Mucosa of stomach (tissue), 1 donor: ENCODE results near the gene ACE2.
"Not testable (repeated sequence)": the region's sequence is repeated elsewhere in the genome, so short reads cannot be mapped to it uniquely, and the experiment has no call there.

Experiments used
- H3K27me3 ChIP-seq: one replicate; pipeline ENCODE4 v1.7.0; 2013; ENCODE audit warnings: mild to moderate bottlenecking, low read length; ENCODE audit not compliant: control insufficient read depth, insufficient read depth
- H3K36me3 ChIP-seq: one replicate; pipeline ENCODE4 v1.7.0; 2013; ENCODE audit warnings: low read length; ENCODE audit not compliant: control insufficient read depth, insufficient read depth
- H3K4me1 ChIP-seq: one replicate; pipeline ENCODE4 v1.7.0; 2013; ENCODE audit warnings: mild to moderate bottlenecking, low read length; ENCODE audit not compliant: control insufficient read depth, insufficient read depth
- H3K4me3 ChIP-seq: one replicate; pipeline ENCODE4 v1.7.0; 2013; ENCODE audit warnings: low read length
- H3K9ac ChIP-seq: one replicate; pipeline ENCODE4 v1.7.0; 2013; ENCODE audit warnings: mild to moderate bottlenecking, low read length, moderate library complexity
- H3K9me3 ChIP-seq: one replicate; pipeline ENCODE4 v1.7.0; 2013; ENCODE audit warnings: mild to moderate bottlenecking, low read length, moderate library complexity; ENCODE audit not compliant: control insufficient read depth
- donor health status: Pancreatic carcinoma.

Gene ACE2

DNA sequence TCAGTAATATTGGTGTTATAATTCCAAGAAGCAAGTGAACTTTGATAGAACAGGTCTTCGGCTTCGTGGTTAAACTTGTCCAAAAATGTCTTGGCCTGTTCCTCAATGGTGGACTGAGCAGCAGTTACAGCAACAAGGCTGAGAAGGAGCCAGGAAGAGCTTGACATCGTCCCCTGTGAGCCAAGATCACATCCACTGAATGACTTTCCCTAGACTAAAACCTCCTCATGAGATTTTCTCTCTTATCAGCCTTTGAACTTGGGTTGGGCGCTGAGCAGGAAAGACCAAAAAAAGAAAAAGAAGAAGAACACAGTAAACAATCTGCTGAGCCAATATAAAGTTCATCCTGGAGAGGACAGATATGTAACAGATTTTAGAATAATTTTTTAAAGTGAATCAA lies at the start of gene ACE2:
TSS of gene ACE2 (minus strand) at position 216 of the 400 bp plus-strand sequence. CDS start at position 167, 49 bp downstream.
- Histone ChIP-seq H3K9ac (no peak within 1 kb of the TSS), H3K4me1 (peaks cover 20% of the 10 kb centered on the region), H3K4me3 (no peak within 1 kb of the TSS)

GRCh38 chrX:15647510-15647909 lies 46.8 kb upstream of the ACE2 start:
- not testable (repeated sequence) for H3K4me3 ChIP-seq, H3K36me3 ChIP-seq, H3K4me1 ChIP-seq, H3K9me3 ChIP-seq, H3K9ac ChIP-seq, H3K27me3 ChIP-seq

More for the DNA sequence above, at the start of gene ACE2:
- H3K36me3 ChIP-seq, result no peaks in the 10 kb centered on the region
- H3K27me3 ChIP-seq, result no peaks in the 10 kb centered on the region
- H3K9me3 ChIP-seq, result no peaks in the 10 kb centered on the region

DNA sequence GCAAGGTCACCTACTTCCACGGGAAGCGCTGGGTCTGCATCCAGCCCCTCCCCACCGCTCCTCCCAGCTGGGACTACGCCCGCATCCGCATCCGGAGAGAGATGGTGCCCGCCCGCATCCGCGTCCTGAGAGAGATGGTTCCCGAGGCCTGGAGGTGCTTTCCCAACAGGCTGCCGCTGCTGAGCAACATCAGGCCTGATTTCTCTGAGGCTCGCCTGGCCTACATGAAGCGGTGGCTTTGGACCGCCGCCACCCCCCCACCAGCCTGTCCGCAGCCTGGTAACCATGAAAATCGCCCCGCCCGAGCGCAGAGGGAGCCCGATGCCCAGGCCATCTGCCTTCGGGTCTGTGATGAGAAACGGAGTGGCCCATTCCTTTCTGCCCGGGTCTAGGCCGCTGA lies 45.8 kb upstream of the ACE2 start:
- Histone ChIP-seq H3K27me3 (no peaks in the 10 kb centered on the region), H3K9me3 (no peaks in the 10 kb centered on the region), H3K9ac (no peak overlapping the region), H3K4me3 (no peak overlapping the region), H3K4me1 (no peaks in the 10 kb centered on the region), H3K36me3 (no peaks in the 10 kb centered on the region)

DNA sequence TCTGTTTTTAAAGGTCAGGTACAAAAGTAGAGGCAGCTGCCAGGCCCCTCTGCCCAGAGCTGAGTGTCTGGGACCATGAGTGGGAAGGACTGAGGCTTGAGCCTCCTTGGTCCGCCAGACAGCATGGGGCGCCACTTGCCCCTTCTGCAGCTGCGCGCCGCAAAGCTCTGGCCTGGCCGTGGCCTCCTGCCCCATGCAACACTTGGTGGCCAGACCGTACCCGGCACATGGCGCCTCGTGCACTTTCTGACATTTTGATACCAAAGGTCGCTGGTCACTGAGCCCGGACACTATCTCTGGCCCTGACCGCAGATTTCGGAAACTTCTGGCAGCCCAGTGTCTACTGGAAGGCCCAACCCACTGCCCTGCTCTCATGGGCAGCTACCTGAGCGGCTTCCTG lies 45.3 kb upstream of the ACE2 start:
- Histone ChIP-seq H3K4me1 (no peaks in the 10 kb centered on the region), H3K36me3 (no peaks in the 10 kb centered on the region), H3K4me3 (no peak overlapping the region), H3K27me3 (no peaks in the 10 kb centered on the region), H3K9ac (no peak overlapping the region), H3K9me3 (no peaks in the 10 kb centered on the region)

GRCh38 chrX:15645266-15645665 lies 44.5 kb upstream of the ACE2 start:
- H3K36me3 ChIP-seq, result no peaks in the 10 kb centered on the region
- no peaks in the 10 kb centered on the region for H3K27me3 ChIP-seq
- H3K9me3 ChIP-seq, result no peaks in the 10 kb centered on the region
- H3K4me3 ChIP-seq, result no peak overlapping the region
- no peak overlapping the region for H3K9ac ChIP-seq
- H3K4me1 ChIP-seq, result no peaks in the 10 kb centered on the region

DNA sequence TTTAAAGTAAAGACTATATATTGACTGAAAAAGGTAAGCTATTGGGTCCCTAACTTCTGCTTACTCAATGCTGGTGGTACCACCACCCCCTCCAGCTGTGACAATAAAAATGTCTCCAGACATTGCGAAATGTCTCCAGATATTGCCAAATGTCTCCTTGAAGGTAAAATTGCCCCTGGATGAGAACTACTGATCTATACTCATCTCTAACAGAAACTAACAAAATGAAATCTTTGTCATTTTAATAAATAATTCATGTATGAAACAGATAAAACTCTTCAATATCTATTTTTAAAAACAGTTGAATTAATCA lies 43.8 kb upstream of the ACE2 start:
- Histone ChIP-seq H3K36me3 (no peaks in the 10 kb centered on the region), H3K4me1 (no peaks in the 10 kb centered on the region), H3K27me3 (no peaks in the 10 kb centered on the region), H3K4me3 (no peak overlapping the region), H3K9ac (no peak overlapping the region), H3K9me3 (no peaks in the 10 kb centered on the region)

- no peaks in the 10 kb centered on the region for H3K9me3 ChIP-seq
- no peaks in the 10 kb centered on the region for H3K36me3 ChIP-seq
- H3K27me3 ChIP-seq, result no peaks in the 10 kb centered on the region
- H3K9ac ChIP-seq, result no peak overlapping the region
- H3K4me1 ChIP-seq, result no peaks in the 10 kb centered on the region
- no peak overlapping the region for H3K4me3 ChIP-seq
Measured at GRCh38 chrX:15643786-15644559, 43.2 kb upstream of the ACE2 start.

DNA sequence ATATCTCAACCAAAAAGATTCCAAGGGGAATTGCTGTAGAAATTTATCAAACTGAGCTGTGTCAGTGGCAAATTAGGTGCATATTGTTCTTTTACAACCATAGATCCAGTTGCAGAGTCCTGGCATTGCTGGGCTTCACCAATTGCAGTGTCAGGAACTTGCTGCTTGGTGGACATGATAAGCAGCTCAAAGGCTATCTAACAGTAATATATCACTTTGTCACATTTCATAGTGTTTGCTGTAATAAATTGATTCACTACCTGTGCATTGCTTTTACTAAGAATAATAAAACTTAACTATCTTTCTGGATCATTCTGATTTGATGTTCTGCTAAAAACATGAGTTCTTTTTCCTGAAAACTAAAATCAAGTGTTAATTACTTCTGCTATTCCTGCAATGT lies 30.9 kb upstream of the ACE2 start:
- Histone ChIP-seq H3K4me3 (no peak overlapping the region), H3K27me3 (no peaks in the 10 kb centered on the region), H3K4me1 (no peaks in the 10 kb centered on the region), H3K9me3 (no peaks in the 10 kb centered on the region), H3K36me3 (no peaks in the 10 kb centered on the region), H3K9ac (no peak overlapping the region)

DNA sequence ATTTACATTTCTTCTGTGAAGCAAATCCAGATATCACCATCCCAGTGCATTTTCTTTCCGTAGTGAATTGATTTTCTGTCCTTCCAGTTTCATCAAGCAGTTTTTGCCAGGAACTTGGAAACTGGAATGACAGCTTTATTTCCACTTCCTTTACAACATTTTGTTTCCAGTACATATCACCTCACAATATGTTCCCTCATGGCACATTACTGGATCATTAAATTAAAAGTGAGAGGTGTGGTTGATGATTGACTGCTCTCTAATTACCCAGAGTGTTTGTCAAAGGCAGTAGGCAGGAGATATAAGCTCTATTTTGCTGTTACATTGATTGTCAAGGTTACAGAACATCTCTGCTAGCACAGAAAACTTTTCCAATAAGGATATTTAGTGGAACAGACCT lies 22.3 kb upstream of the ACE2 start:
- Histone ChIP-seq H3K4me3 (no peak overlapping the region), H3K36me3 (no peaks in the 10 kb centered on the region), H3K9me3 (no peaks in the 10 kb centered on the region), H3K9ac (no peak overlapping the region), H3K27me3 (no peaks in the 10 kb centered on the region), H3K4me1 (peaks cover 7% of the 10 kb centered on the region)

DNA sequence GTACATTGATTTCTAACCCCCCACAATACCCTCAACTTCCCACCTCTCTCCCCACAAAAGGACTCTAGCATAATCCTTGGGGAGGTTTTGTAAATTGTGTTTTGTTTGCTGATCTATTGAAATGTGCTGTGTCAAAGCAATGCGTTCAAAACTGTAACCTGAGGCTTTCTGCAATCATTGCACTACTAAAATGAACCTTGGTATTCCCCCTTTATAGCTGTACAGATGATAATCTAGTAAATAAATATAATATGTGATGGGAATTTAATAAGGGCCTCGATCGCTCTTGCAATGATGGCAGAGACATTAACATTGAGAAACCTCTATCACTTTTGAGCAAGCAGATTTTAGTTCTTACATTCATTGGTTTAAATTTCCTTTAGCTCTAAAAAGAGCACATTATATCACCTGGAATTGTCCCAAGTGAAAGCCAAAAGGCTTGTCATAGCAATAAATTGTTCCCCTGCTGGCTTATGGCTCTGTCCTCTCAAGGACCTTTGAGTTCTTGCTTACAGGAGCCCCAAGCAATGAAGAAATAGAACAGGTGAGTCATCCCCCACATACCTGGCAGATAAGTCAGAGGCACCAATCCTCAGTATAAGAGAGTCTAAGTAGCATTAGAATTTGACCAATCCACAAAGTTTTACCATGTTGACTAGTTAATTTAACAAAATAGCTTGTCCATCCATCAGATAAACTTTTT lies 18.4 kb upstream of the ACE2 start:
- Histone ChIP-seq H3K9ac (no peak overlapping the region), H3K36me3 (no peaks in the 10 kb centered on the region), H3K4me1 (peaks cover 3% of the 10 kb centered on the region), H3K4me3 (no peak overlapping the region), H3K9me3 (no peaks in the 10 kb centered on the region), H3K27me3 (no peaks in the 10 kb centered on the region)

DNA sequence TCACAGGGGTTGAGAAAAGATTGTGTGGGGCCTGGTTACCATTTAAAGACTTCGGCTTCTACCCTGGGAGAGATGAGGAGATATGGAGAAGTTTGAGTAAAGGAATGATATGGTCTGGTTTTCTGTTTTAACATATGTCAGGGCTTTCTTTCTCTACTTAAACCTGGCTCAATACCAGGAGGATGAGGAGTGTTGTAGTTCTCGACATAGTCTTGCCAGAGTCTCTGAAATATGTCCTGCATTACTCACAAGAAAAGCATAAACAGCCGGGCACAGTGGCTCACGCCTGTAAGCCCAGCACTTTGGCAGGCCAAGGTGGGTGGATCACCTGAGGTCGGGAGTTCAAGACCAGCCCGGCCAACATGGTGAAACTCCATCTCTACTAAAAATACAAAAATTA lies 16.4 kb upstream of the ACE2 start:
- Histone ChIP-seq H3K27me3 (no peaks in the 10 kb centered on the region), H3K9me3 (no peaks in the 10 kb centered on the region), H3K4me1 (no peaks in the 10 kb centered on the region), H3K4me3 (no peak overlapping the region), H3K9ac (no peak overlapping the region), H3K36me3 (no peaks in the 10 kb centered on the region)

DNA sequence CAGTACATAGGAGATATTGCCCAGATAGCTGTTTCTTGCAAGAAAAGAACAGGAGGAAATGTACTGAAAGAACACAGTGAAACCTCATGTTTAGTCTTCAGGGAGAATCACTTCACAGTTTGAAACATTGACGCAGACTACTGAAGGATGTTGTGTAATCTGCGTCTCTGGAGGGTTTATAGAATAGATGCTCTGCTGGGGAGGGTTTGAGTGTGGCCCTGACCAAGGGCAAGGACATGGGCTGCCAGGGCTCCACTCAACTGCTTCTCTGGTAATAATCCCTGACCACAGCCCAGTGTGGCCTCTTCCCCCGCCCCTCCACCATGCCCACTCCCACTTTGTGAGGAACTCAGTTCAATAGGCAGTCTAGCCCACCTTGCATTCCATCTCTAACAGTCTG lies 15.8 kb upstream of the ACE2 start:
- Histone ChIP-seq H3K9ac (no peak overlapping the region), H3K36me3 (no peaks in the 10 kb centered on the region), H3K4me1 (no peaks in the 10 kb centered on the region), H3K4me3 (no peak overlapping the region), H3K27me3 (no peaks in the 10 kb centered on the region), H3K9me3 (no peaks in the 10 kb centered on the region)
